GM18858 (cell line): ENCODE results near the gene TSC22D3.
"Not testable (repeated sequence)": the region's sequence is repeated elsewhere in the genome, so short reads cannot be mapped to it uniquely, and the experiment has no call there.

Experiments used
- ATAC-seq: cut with Tn5 transposase; IDR thresholded peaks from one replicate; pipeline ENCODE4 v1.9.1; 2021; ENCODE audit not compliant: unreplicated experiment

TSC22D3 gene

DNA sequence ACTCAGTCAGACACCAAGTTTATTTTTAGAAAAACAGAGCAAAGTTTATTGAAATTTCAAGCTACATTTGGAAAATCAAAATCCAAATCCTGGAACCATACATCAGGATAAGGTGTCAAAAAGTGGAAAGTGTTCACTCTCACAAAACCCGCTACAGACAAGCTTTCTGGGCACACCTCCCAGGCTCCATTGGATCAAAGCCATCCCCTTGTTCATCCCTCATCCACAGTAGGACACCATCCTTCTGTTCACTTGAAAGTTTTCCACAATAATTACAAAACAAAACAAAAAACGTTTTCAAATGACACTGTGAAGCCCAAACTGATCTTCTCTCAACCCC lies 62.4 kb downstream of the TSC22D3 start:
- no peak for ATAC-seq

DNA sequence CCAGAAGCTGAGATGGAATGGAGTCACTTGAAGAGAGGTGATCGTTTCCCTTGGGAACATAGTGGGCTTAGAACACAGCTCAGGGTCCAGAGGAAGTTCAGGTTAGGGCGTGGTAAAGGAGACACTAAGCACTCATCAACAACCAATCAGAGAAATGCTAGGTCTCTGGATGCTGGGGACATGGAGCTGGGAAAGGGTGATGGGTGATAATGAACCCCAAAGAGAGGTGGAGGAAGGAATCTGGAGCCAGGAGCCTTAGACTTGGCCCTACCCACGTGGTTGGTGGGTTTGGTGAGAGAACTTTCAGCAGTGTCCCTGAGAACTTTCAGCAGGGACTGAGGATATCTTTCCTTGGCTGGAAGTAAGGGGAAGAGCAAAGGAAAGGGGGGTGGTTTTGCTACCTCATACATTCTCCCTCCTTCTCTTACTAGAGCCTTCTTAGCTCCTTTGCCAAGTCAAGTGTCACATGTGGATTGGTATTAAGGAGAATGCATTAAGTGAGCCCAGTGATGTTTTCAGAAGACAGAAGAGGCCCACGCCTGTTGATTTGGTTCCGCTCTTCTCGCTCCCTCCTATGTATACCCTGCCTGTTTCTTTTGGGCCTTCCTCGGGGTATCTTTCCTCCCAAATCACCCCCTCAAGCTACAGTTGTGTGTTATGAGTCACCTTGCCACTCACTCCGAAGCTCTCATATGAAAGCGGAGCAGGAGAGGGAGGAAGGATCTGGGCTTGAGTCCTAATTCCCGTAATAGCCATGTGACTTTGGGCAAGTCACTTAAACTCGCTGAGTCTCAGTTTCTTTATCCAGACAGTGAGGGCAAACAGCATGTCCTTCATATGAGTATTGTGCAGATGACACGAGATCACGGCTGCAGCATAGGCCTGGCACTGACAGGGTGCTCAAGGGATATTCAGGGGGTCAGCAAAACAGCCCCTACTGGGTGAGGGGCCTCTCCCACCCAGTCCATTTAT lies 63.1 kb downstream of the TSC22D3 start:
- ATAC-seq = no peak

DNA sequence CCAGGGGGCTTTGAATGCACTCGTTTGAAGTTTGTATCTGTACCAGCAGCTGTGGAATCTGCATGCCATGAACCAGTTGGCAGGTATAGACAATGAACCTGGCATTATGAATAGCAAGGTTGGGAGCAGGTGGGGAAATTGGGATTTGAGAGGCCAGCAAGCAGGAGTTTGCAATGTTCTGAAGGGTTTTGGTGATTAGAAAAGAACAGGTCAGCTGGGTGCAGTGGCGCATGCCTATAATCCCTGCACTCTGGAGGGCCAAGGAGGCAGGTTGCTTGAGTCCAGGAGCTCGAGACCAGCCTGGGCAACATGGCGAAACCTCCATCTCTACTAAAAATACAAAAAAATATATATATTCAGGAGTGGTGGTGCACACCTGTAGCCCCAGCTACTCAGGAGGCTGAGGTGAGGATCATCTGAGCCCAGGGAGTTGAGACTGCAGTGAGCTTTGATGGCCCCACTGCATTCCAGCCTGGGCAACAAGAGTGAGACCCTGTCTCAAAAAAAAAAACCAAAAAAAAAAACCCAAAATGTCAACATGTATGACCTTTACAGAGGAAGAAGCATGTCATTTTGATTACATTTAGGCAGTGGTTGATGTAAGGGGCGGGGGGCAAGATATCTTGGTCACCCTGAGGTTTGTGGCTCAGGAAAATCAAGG lies 63.9 kb downstream of the TSC22D3 start:
- no peak for ATAC-seq

DNA sequence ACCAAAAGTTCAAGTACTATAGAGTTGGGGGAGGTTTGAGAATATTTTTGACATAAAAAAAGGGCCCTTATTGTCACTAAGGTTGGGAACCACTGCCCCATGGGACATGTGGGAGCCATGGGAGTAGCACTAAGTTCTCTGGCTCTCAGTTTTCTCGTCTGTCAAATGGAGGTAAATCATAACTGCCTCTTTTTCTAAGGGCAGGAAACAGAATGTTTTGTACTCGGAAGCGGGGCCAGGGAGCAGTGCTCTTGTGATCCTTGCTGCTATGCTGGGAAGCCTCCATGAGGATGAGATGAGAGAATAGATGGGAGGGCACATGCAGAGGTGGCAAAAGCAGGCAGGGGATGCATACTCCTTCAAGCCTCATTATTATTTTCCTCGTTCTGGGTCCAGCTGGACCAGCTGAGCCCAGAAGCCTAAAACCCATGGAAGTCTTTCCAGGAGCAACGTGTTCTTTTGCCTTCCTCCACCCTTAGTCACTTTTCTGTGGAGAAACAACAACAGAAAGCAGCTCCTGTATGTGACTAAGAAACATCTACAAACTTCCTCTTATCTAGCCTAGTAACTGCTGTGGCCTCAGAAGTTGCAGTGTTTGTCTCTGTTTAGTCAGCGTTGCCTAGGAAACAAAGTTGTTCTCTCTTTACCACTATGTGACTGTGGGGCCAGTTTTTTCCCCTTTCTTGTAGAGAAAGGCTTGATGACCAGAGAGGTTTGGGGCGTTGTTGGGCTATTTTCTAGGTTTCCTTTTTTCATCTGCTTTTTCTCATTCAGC lies 64.8 kb downstream of the TSC22D3 start:
- ATAC-seq = peak; percentile 98

DNA sequence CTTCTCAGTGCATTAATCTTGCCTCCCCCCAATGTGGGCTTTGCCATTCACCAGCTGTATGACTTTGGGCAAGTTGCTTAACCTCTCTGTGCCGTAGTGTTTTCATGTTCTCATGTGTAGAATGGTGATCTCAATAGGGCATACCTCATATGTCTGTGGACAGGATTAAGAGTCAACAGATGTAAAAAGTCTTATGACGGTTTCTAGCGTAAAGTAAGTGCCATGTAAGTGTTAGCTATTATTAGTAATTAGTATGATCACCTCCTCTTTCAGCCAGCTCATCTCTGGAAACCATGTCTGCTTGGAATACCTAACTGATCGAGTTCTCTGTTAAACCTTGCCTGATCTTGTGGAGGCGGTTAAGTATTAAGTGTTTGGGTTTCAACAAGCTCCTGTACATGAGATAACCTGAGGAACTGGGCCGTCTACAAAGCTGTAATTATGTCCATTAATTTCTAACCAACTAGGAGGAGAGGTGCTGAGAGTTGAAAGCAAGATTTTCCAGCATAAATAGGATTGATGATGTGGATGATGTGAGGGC lies 66.3 kb downstream of the TSC22D3 start:
- no peak for ATAC-seq

DNA sequence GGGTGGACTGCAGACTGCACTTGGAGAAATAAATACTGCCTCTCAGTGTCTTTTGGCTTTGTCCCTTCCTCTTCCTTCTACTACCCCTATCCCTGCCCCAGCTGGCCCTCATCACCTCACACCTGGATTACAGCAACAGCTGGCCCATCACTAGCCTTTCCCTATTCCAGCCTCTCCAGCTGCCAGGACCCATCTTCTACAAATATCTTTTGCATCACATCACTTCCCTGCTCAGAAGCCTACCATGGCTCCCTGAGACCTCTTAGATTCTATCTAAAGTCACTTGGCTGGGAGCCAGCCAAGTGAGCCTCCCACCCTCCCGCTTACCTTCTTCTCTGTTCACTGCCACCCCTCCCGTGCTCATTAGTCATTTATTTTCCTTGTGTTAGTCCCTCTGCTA lies 66.8 kb downstream of the TSC22D3 start:
- no peak for ATAC-seq

DNA sequence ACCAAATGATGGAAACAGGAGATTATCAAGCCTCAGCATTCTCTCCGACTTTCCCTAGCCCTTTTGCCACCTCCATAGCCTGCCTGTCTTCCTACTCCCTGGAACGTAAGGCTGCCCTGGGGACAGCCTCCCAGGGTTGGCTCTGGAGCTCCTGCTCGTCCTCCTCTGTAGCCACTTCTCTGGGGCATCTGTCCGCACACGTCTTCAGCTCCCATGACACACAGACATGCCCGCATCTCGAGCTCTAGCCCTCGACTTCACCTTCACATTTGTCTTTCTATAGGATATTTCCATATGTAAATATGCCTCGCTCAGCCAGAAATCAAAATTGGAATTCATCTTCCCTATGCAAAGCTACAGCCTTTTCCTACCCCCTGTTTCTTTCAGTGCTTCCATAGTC lies 67.7 kb downstream of the TSC22D3 start:
- ATAC-seq = no peak

DNA sequence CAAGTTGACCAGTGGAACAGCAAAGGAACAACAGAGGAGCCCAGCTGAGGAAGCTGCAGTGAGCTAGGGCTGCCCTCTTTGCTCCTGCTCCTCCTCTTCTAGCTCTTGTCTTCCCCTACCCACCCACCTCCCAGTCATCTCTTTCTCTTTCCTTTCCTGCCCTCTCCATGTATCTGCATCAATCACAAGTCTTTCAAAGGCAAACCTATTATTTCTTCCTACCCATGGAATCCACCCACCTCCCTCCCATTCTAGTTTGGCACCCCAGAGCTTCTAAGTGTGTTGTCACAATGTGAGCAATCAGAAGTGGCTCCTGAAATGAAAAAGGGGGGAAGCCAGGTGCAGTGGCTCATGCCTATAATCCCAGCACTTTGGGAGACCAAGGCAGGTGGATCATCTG lies 69.3 kb downstream of the TSC22D3 start:
- no peak for ATAC-seq

DNA sequence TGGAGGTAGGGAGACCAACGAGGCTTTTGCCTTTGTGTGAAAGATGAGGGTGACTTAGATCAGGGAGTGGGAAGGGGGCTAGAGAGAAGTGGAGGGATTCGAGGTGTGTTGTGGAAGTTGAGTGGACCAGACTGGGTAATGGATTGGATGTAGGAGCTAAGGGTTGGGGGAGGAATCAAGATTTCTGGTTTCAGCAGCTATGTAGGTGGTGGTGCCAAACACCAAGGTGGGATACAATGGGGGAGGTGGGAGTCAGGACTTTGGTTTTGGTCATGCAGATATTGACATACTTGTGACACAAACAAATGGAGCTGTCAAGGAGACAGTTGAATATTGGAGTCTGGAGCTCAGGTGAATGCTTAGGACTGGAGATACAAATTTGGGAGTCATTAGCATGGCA lies 71.0 kb downstream of the TSC22D3 start:
- no peak for ATAC-seq

DNA sequence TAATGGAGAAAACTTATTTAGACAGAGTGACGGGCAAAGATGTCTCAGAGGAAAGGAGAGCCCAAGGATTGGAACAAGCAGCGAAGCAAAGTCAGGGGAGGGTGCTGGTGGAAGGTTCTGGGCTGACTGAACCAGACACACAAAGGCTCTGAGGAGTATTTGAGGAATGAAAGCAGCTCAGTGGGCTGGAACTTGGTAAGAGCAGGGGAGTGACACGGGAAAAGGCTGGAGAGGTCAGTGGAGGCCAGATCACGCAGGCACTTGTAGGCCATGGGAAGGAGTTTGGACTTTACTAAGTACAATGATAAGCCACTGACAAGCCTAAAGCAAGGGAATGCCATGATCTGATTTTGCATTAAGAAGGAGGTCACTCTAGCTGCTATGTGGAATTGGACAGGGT lies 71.4 kb downstream of the TSC22D3 start:
- ATAC-seq = no peak

DNA sequence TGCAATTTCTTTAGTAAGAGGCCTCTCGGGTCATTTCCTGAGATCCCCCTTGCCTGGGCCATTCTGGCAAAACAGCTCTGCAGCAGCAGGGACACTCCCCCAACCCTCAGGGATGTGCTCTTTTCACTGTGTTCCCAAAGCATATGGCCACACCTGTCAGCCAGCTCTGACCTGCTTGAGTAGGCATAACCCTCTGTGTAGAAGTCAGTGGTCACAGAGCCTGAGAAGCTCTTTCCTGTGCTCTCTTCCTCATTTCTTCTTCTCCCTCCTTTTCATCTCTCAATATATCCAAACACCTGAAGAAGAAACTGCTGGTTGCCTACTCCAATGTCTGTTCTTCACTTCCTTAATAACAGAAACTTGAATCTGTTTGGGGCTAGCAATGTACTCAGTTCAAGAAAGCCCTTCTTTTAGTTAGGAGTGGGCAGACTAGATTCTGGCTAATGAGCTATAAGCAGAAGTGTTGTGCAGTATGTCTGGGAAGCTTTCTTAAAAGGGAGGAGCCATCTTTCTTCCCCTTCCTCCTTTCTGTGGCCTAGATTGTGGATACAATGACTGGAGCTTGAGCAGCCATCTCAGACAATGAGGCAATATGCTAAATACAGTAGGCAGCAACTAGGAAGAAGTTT lies 74.0 kb downstream of the TSC22D3 start:
- ATAC-seq = peak; percentile 79

DNA sequence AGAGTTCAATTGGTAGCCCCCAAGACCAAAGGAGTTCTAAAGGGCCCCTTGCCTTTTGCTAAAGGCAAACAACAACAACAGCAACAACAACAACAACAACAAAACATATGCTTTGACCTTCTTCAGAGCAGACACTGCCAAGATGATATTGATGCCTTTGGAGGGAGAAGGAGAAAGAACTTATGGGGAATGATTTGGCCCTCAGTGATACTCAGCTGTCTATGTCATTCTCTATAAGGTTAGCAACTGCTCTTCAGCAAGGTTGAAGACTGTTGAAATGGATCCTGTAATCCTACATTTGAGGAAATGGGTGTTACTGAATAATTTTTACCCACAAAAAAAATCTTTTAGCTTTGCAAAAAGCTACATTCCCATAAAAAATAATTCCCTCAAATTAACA lies 74.8 kb downstream of the TSC22D3 start:
- ATAC-seq = no peak

DNA sequence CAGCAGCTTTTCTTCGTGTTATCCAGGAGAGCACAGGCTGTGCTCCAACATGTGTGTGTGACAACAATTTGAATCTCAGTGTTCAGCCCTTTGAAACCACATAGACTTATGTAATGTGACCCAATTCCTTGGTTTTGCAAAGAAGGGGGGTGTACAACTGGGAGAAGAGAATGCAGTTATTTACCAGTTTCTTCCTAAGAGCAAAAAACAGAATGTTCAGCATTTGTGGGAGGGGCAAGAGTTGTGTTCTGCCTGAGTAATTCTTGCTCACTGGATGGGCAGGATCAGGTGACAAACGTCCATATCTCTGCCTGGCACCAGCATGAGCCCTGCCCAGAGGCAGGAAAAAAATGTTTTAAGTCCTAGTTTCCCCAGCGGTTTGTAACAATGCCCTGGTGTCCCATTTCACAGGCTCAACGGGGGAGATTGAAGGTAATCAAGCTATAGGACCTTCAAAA lies 75.2 kb downstream of the TSC22D3 start:
- no peak for ATAC-seq

DNA sequence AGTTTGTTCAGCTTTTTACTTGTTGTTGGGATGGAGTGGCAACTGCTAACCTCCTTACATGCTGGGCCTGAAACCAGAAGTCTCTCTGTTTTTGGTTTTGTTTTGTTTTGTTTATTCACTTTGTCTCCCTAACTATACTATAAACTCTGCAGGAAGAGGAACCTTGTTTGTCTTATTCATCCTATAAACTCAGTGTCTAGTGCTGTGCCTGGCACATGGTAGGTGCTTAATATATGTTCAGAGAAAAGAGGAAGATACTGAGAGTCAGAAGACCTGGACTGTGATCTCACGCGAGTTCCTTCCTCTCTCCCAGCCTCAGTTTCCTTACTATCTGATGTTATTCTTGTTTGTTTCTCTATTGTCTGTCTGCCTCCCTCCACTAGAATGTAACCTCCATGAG lies 76.0 kb downstream of the TSC22D3 start:
- ATAC-seq = no peak

DNA sequence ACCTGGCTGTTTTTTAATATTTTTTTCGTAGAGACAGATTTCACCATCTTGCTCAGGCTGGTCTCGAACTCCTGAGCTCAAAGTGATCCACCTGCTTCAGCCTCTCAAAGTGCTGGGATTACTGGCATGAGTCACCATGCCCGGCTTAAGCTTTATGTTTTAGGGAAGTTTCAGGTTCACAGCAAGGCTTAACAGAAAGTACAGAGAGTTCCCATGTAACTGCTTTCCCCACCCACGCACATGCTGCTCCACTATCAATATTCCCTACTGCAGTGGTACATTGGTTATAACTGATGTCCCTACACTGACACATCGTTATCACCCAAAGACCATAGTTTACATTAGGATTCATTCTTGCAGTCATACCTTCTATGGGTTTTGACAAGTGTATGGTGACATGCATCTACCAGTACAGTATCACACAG lies 84.6 kb downstream of the TSC22D3 start:
- no peak for ATAC-seq

DNA sequence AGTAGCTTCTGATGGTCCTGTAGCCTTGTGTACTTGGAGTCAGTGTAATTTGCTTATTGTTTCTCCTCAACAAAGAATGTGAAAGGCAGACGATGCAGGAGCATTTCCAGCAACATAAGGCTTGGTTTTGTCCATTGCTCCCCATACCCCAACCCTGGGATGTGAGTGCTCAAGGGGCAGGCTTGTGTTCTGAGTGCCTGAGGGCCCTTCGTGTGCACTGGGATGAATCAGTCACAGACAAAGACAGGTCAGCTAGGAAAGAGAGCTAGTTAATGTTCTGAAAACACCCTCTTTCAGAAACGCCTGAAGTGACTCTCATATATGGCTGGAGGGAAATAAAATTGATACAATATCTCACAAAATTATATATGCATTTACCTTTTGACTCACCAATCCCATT lies 88.1 kb downstream of the TSC22D3 start:
- no peak for ATAC-seq

DNA sequence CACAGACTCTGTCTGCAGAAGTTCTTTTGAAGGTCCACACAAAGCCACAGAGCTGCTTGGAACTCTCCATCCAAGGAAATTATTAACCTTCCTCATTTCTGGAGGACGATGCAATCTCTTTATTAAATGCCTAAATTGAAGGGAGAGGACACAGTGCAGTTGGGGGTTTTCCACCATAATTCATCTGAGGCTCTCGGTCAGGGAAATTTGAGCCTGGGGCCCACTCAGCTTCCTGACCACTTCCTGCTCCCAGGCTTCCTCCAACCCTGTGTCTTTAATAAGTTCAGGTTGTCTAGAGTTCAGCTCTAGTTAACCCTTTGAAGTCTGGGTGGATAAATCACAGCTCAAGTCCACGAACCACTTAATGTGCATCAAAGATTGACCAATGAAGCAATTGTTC lies 88.8 kb downstream of the TSC22D3 start:
- ATAC-seq = no peak

DNA sequence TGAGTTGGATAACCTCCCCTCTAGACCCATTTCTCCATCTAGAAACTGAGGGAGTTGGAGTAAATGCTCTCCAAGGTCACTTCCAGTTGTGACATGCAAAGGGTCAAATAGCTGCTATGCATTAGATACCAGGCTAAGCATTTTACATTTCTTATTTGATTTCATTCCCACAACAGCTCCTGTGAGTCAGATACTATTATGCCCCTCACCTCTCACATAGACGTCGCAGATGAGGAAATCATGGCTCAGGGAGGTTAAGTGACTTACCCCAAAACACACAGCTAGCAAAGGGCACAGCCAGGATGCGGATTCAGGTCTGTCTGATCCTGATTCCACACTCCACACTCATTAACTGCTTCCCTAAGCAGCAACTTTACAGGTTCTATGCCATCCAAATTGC lies 89.6 kb downstream of the TSC22D3 start:
- ATAC-seq = no peak

DNA sequence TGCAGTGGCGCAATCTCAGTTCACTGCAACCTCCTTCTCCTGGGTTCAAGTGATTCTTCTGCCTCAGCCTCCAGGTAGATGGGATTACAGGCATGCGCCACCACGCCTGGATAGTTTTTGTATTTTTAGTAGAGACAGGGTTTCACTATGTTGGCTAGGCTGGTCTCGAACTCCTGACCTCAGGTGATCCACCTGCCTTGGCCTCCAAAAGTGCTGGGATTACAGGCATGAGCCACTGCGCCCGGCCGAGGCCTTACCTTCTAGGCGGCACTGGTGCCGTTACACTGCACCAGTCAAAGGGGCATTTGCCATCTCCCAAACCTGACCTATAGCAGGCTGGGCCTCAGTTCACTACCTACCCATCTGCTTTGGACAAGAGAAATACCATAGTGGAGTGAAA lies 90.0 kb downstream of the TSC22D3 start:
- not testable (repeated sequence) for ATAC-seq

DNA sequence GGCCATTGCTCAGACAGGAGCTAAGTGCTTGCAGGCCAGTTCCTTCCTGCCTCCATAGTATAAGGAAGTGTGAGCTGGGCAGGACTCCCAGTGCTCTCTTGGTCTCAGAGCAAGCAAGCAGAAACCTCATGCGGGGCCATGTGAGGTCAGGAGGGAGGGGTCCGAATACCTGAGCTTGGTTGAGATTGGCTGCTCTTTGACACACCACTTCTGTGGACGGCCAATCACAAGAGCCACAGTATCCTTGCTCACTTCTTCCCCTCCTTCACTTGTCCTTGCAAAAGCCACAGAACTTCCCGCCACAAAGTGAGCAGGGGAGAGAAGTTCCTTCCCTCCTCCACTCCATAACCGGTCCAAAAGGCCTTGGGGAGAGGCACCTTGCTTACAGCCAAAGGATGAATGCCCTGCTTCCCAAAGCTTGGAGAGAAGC lies 90.6 kb downstream of the TSC22D3 start:
- no peak for ATAC-seq

DNA sequence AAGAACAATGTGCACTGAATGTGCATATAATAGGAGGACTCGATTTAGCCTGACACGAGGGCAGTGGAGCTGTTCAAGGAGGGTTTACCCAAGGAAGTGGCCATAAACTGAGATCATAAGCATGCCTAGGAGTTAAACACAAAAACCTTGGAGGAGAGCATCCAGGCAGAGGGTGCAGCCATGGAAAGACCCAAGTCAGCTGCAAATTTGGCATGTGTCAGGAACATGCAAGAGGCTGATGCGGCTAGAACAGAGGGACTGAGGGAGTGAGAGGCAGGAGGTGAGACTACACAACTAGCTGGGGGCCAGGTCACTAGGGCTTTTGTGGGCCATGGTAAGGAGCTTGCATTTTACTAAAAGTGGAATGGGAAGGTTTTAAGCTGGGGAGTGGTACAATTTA lies 91.7 kb downstream of the TSC22D3 start:
- ATAC-seq = no peak
